ENCODE results near the gene LCLAT1.
"Not testable (repeated sequence)": the region's sequence is repeated elsewhere in the genome, so short reads cannot be mapped to it uniquely, and the experiment has no call there.

LCLAT1 gene

GRCh38 chr2:30631051-30631671, 184.1 kb downstream of the LCLAT1 start:
- TF ChIP-seq CTCF (IDR thresholded peaks at IDR 0.05; ENCODE audit: low read depth, low read length, missing control alignments): no peak
- Histone ChIP-seq H3K36me3 (replicated peaks) (no peaks in the 10 kb centered on the region), H3K27ac (peak overlapping the region; percentile 69), H3K4me3 (ENCODE audit: low read depth, low read length) (no peak overlapping the region), H3K27me3 (replicated peaks) (no peaks in the 10 kb centered on the region)
- in situ Hi-C loops (cut with HindIII; ENCODE audit: low pct_ligation_motif_present, low sequenced_read_pairs): no loop called here
- DNase-seq: peak; percentile 71

- Histone ChIP-seq H3K27me3 (replicated peaks) (no peaks in the 10 kb centered on the region), H3K36me3 (replicated peaks) (no peaks in the 10 kb centered on the region), H3K27ac (no peak overlapping the region), H3K4me3 (ENCODE audit: low read depth, low read length) (no peak overlapping the region)
- DNase-seq: no peak
- in situ Hi-C loops (cut with HindIII; ENCODE audit: low pct_ligation_motif_present, low sequenced_read_pairs): no loop called here
- TF ChIP-seq CTCF (IDR thresholded peaks at IDR 0.05; ENCODE audit: low read depth, low read length, missing control alignments): no peak
Measured at GRCh38 chr2:30633039-30633438, 186.0 kb downstream of the LCLAT1 start.

GRCh38 chr2:30636311-30636710, 189.3 kb downstream of the LCLAT1 start:
- in situ Hi-C loops (cut with HindIII; ENCODE audit: low pct_ligation_motif_present, low sequenced_read_pairs): no loop called here
- Histone ChIP-seq H3K4me3 (ENCODE audit: low read depth, low read length) (no peak overlapping the region), H3K36me3 (replicated peaks) (no peaks in the 10 kb centered on the region), H3K27me3 (replicated peaks) (no peaks in the 10 kb centered on the region), H3K27ac (no peak overlapping the region)
- DNase-seq: no peak
- no peak for TF ChIP-seq CTCF (IDR thresholded peaks at IDR 0.05; ENCODE audit: low read depth, low read length, missing control alignments)

GRCh38 chr2:30639836-30640235, 192.8 kb downstream of the LCLAT1 start:
- Histone ChIP-seq H3K36me3 (replicated peaks) (no peaks in the 10 kb centered on the region), H3K27ac (no peak overlapping the region), H3K27me3 (replicated peaks) (no peaks in the 10 kb centered on the region), H3K4me3 (ENCODE audit: low read depth, low read length) (no peak overlapping the region)
- DNase-seq: no peak
- in situ Hi-C loops (cut with HindIII; ENCODE audit: low pct_ligation_motif_present, low sequenced_read_pairs): no loop called here
- no peak for TF ChIP-seq CTCF (IDR thresholded peaks at IDR 0.05; ENCODE audit: low read depth, low read length, missing control alignments)

- DNase-seq: no peak
- Histone ChIP-seq H3K27me3 (replicated peaks) (no peaks in the 10 kb centered on the region), H3K27ac (no peak overlapping the region), H3K4me3 (ENCODE audit: low read depth, low read length) (no peak overlapping the region), H3K36me3 (replicated peaks) (no peaks in the 10 kb centered on the region)
- in situ Hi-C loops (cut with HindIII; ENCODE audit: low pct_ligation_motif_present, low sequenced_read_pairs): no loop called here
- TF ChIP-seq CTCF (IDR thresholded peaks at IDR 0.05; ENCODE audit: low read depth, low read length, missing control alignments): no peak
Measured at GRCh38 chr2:30641765-30642345, 194.8 kb downstream of the LCLAT1 start.

GRCh38 chr2:30643013-30643412, 196.0 kb downstream of the LCLAT1 start:
- H3K36me3 ChIP-seq (replicated peaks); H3K27me3 ChIP-seq (replicated peaks); H3K4me3 ChIP-seq (ENCODE audit: low read depth, low read length); H3K27ac ChIP-seq; DNase-seq; in situ Hi-C loops (cut with HindIII; ENCODE audit: low pct_ligation_motif_present, low sequenced_read_pairs): not testable (repeated sequence)
